LNCaP clone FGC (cell line): Measurements from ENCODE around the gene MUL1.

Source experiments
- DNase-seq: peaks from one replicate; pipeline ENCODE4 v3.0.0-alpha.2; 2011; ENCODE audit warnings: low read depth
- H3K4me3 ChIP-seq: 2 replicates; pipeline ENCODE4 v1.5.1; 2011; ENCODE audit warnings: mild to moderate bottlenecking, low read depth, low read length, control low read depth
- TF ChIP-seq, protein P1 (sequence below): IDR thresholded peaks from 2 replicates; pipeline ENCODE4 v1.5.1; 2012; ENCODE audit warnings: mild to moderate bottlenecking; ENCODE audit not compliant: control insufficient read depth, insufficient read depth; ENCODE audit errors: extremely low read depth

MUL1 gene

DNA sequence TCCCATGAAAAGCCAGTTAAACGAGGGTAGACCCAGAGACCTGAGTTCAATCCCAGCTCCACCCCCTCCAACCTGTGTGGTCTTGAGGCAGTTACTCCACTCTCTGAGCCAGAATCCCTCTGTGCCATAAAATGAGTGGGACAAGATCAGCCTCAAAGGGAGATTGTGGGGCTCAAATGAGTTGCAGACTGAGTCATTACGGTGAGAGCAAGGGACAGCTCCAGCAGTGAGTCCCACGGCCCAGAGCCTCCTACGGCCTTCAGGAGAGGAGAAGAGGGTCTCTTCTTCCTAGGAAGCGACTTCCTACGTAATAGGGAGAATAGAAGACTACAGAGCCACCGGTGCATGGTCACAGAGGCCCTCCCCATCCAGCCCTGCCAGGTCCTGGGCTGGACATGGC is 15.2 kb downstream of the MUL1 start:
- DNase-seq: no peak
- TF ChIP-seq, protein P1, sequence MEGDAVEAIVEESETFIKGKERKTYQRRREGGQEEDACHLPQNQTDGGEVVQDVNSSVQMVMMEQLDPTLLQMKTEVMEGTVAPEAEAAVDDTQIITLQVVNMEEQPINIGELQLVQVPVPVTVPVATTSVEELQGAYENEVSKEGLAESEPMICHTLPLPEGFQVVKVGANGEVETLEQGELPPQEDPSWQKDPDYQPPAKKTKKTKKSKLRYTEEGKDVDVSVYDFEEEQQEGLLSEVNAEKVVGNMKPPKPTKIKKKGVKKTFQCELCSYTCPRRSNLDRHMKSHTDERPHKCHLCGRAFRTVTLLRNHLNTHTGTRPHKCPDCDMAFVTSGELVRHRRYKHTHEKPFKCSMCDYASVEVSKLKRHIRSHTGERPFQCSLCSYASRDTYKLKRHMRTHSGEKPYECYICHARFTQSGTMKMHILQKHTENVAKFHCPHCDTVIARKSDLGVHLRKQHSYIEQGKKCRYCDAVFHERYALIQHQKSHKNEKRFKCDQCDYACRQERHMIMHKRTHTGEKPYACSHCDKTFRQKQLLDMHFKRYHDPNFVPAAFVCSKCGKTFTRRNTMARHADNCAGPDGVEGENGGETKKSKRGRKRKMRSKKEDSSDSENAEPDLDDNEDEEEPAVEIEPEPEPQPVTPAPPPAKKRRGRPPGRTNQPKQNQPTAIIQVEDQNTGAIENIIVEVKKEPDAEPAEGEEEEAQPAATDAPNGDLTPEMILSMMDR: no peak
- H3K4me3 ChIP-seq: no peak overlapping the region

DNA sequence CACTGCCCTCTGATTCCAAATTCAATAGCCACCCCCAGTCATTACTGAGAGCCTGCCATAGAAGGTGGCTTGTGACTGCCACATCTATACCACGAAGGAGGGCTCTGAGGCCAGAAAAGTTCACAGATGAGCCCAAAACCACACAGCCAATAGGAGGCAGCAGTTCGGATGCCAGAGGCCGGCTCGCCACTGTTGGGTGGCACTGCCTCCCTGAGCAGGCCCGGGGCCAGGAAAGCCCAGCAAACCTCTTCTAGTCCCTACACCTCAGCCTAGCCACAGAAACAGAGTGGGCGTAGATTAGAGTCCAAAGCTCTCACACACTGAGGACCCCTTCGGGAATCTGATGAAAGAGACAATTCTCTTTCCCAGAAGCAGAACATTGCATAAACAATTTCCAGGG is 16.1 kb downstream of the MUL1 start:
- H3K4me3 ChIP-seq: no peak overlapping the region
- TF ChIP-seq, protein P1: no peak
- no peak for DNase-seq

DNA sequence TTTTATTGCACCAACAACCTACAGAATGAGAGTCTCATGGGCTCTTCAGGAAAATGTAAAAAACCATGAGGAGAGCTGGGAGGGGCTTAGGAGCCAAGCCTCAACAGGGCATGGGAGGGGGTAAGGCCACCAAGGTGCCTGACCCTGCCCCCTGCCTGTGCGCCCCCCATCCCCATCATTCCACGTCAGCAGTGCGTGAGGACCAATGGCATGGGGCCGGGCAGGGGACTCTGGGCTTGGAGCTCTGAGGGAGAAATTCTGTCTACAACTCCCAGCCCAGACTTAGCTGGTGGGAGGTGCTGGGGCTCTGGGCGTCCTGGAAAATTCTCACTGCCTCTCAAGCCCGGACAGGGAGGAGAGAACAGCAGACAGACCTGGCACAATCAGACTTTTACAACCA is 16.8 kb downstream of the MUL1 start:
- no peak overlapping the region for H3K4me3 ChIP-seq
- TF ChIP-seq, protein P1: no peak
- DNase-seq: no peak

DNA sequence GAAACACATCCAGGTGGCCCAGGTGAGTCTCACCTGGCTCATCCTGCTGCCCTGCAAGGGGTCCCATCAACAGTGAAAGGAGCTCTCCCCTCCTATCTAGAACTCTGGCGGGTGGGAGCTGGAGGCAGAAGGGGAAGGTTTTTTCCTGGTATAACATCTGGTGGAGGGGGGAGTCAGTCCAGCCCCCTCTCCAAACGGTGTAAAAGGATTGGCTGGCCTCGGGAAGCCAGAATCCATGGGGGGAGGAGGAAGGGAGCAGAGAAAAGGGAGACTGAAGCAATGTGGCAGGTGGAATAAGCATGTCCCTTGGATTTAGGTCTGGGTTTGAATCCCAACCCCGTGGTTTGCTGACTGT is 20.7 kb downstream of the MUL1 start:
- DNase-seq: no peak
- no peak overlapping the region for H3K4me3 ChIP-seq
- TF ChIP-seq, protein P1: no peak

DNA sequence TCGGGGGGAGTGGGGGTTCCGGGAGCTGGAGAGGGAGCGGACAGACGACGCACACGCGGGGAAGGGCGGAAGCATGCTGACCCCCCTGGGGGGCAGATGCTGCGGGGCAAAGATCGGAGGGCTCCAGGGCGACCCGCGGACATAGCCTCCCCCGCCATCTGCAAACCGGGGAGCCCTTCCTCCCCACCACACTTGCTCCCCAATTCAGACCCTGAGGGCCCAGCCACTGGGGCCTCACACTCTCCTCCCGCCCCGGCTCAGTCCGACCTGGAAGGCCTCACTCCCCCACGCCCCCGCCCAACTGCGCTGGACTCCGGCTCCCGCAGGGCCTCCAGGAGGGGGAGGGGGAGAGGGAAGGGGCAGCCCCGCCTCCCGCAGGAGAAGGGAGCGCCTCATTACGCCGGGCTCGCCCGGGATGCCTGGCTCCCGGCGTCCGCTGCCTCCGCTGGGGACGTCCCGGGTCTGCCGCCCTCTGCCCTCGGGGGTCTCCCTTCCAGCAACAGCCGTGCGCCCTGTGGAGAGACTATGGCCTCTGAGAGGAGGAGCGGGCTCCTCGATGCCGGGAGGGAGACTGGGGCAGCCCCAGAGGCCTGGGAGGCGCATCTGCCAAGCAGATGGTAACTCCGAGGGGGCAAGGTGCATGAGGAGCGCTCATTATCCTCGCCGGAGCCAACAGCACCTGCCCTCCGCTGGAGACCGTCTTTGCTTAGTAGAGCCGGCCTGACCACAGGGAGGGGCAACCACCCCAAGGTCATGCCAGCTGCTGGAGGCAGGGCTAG is 21.3 kb downstream of the MUL1 start:
- no peak for DNase-seq
- H3K4me3 ChIP-seq: peak overlapping the region; percentile 56

DNA sequence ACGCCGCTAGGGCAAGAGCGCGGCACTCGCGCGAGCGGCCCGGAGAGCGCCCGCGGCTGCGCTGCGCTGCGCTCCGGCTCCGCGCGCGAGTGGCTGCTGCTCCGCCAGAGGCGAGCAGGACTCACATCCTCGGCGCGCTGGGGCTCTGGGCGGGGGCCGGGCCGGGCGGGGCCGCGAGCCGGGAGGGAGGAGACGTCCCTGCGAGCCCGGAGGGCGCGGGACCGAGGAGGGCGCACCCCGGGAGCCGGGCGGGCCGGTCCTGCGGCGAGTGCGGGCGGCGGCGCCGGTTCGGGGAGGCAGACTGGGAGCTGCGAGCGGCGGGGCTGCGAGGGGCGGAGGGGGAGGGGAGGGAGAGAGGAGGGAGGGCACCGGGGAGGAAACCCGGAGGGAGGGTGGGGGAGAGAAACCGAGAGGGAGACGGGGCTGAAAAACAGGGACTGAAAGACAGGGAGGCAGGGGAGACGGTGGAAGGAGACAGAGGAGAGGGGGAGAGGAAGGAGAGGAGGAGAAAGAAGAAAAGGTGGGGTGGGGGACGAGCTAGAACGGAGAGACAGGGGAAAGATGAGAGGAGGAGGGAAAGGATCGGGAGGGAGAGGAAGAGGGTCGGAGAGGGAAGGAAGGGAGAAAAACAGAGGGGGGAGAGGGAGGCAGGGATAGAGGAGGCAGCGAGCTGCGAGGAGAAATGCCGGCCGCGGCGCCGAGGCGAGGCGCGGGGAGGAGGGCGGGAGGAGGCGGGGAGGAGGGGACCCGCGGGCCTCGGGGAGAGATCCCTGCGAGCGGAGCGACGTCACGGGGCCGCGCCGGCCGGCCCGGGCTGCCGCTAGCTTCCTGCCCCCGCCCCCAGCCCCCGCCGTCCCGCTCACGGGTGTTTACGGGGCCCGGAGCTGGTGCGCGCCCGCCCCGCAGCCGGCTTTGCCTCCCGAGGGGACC is 22.2 kb downstream of the MUL1 start, which contains the start of gene CAMK2N1:
Gene CAMK2N1 (minus strand): TSS at position 684 of the 930 bp plus-strand sequence. CDS start 831 bp downstream, outside the sequence.
- H3K4me3 ChIP-seq: peak within 1 kb of the TSS; percentile 66
- TF ChIP-seq, protein P1: no peak
- DNase-seq: no peak

More for the DNA sequence above, 21.3 kb downstream of the MUL1 start:
- TF ChIP-seq, protein P1: no peak
